H9 (cell line): ENCODE measurements around the gene CDK8. TPM values are rescaled to one million over a fixed set of nuclear protein-coding genes. Genes with fewer than 3 reads are reported as not detected.

Experiments used
- DNase-seq: peaks from one replicate; pipeline ENCODE4 v3.0.0-alpha.2; 2017
- H2AFZ ChIP-seq: one replicate; pipeline ENCODE4 v1.6.1; 2013; ENCODE audit warnings: mild to moderate bottlenecking, low read length, control low read depth, moderate library complexity
- H2AK5ac ChIP-seq: 2 replicates; pipeline ENCODE4 v1.6.1; 2013; ENCODE audit warnings: low read length, control low read depth, mixed read lengths; ENCODE audit not compliant: insufficient read length
- H2BK120ac ChIP-seq: one replicate; pipeline ENCODE4 v1.6.1; 2013; ENCODE audit warnings: low read depth, mild to moderate bottlenecking, low read length, control low read depth, inconsistent platforms; ENCODE audit not compliant: poor library complexity, severe bottlenecking
- H2BK12ac ChIP-seq: 2 replicates; pipeline ENCODE4 v1.6.1; 2013; ENCODE audit warnings: low read length, control low read depth, mixed read lengths, low read depth; ENCODE audit not compliant: insufficient read length
- H2BK15ac ChIP-seq: 2 replicates; pipeline ENCODE4 v1.6.1; 2013; ENCODE audit warnings: low read depth, low read length, control low read depth
- H2BK20ac ChIP-seq: one replicate; pipeline ENCODE4 v1.6.1; 2013; ENCODE audit warnings: low read depth, mild to moderate bottlenecking, low read length, control low read depth, inconsistent platforms; ENCODE audit not compliant: poor library complexity, severe bottlenecking
- H2BK5ac ChIP-seq: 2 replicates; pipeline ENCODE4 v1.6.1; 2013; ENCODE audit warnings: low read length, control low read depth, mixed read lengths; ENCODE audit not compliant: insufficient read length
- H3K14ac ChIP-seq: 2 replicates; pipeline ENCODE4 v1.6.1; 2013; ENCODE audit warnings: low read length, control low read depth; ENCODE audit not compliant: insufficient read depth
- H3K18ac ChIP-seq: 2 replicates; pipeline ENCODE4 v1.6.1; 2013; ENCODE audit warnings: low read depth, mild to moderate bottlenecking, mixed read lengths, low read length, control low read depth; ENCODE audit not compliant: insufficient read length
- H3K23ac ChIP-seq: 2 replicates; pipeline ENCODE4 v1.6.1; 2013; ENCODE audit warnings: low read length, control low read depth, mixed read lengths, low read depth; ENCODE audit not compliant: insufficient read length
- H3K23me2 ChIP-seq: 2 replicates; pipeline ENCODE4 v1.6.1; 2013; ENCODE audit warnings: low read depth, mild to moderate bottlenecking, mixed read lengths, low read length, control low read depth; ENCODE audit not compliant: insufficient read length, poor library complexity, severe bottlenecking
- H3K27ac ChIP-seq: 2 replicates; pipeline ENCODE4 v1.5.1; 2013; ENCODE audit warnings: low read length, control low read depth, mixed read lengths, low read depth; ENCODE audit not compliant: insufficient read length
- H3K27me3 ChIP-seq: 2 replicates; pipeline ENCODE4 v1.6.1; 2013; ENCODE audit warnings: low read length, control low read depth, inconsistent platforms; ENCODE audit not compliant: insufficient read depth
- H3K4ac ChIP-seq: 2 replicates; pipeline ENCODE4 v1.6.1; 2013; ENCODE audit warnings: low read depth, mild to moderate bottlenecking, control low read depth, inconsistent platforms, low read length, moderate library complexity
- H3K4me1 ChIP-seq: 2 replicates; pipeline ENCODE4 v1.6.1; 2013; ENCODE audit warnings: low read length, control low read depth, inconsistent platforms; ENCODE audit not compliant: insufficient read depth
- H3K4me2 ChIP-seq: 2 replicates; pipeline ENCODE4 v1.6.1; 2013; ENCODE audit warnings: low read length, control low read depth, mixed read lengths; ENCODE audit not compliant: insufficient read length, insufficient read depth
- H3K56ac ChIP-seq: 2 replicates; pipeline ENCODE4 v1.6.1; 2013; ENCODE audit warnings: low read depth, mild to moderate bottlenecking, mixed read lengths, low read length, control low read depth; ENCODE audit not compliant: insufficient read length
- H3K79me1 ChIP-seq: 2 replicates; pipeline ENCODE4 v1.6.1; 2013; ENCODE audit warnings: low read depth, mild to moderate bottlenecking, moderate library complexity, low read length, control low read depth, inconsistent platforms; ENCODE audit not compliant: insufficient read depth, poor library complexity, severe bottlenecking
- H3K79me2 ChIP-seq: 2 replicates; pipeline ENCODE4 v1.6.1; 2013; ENCODE audit warnings: low read length, control low read depth, inconsistent platforms; ENCODE audit not compliant: insufficient read depth
- H3K9ac ChIP-seq: 2 replicates; pipeline ENCODE4 v1.6.1; 2013; ENCODE audit warnings: low read length, control low read depth, mixed read lengths; ENCODE audit not compliant: insufficient read length; ENCODE audit errors: extremely low read depth
- H3K9me3 ChIP-seq: one replicate; pipeline ENCODE4 v1.6.1; 2013; ENCODE audit warnings: low read depth, low read length, inconsistent platforms; ENCODE audit not compliant: control insufficient read depth
- H3T11ph ChIP-seq: one replicate; pipeline ENCODE4 v1.6.1; 2013; ENCODE audit warnings: mild to moderate bottlenecking, low read length, control low read depth, inconsistent platforms
- H4K20me1 ChIP-seq: one replicate; pipeline ENCODE4 v1.6.1; 2013; ENCODE audit not compliant: control insufficient read depth, insufficient read length, insufficient read depth
- H4K5ac ChIP-seq: 2 replicates; pipeline ENCODE4 v1.6.1; 2013; ENCODE audit warnings: low read depth, mild to moderate bottlenecking, mixed read lengths, low read length, control low read depth; ENCODE audit not compliant: insufficient read length
- H4K8ac ChIP-seq: replicated peaks from 2 replicates; pipeline ENCODE4 v1.6.1; 2013; ENCODE audit warnings: low read length, control low read depth, mixed read lengths, low read depth; ENCODE audit not compliant: insufficient read length
- H4K91ac ChIP-seq: 2 replicates; pipeline ENCODE4 v1.6.1; 2013; ENCODE audit warnings: low read depth, mild to moderate bottlenecking, moderate library complexity, mixed read lengths, low read length, control low read depth; ENCODE audit not compliant: insufficient read length
- H3K27ac Mint-ChIP-seq, 3 experiments: 2 replicates in 2 of 3; 3 replicates in 1 of 3; pipeline ENCODE4 v1.8.0; 2020 to 2021; ENCODE audit warnings: mixed read lengths in 3 of 3, mild to moderate bottlenecking in 1 of 3, moderate library complexity in 1 of 3
- H3K27me3 Mint-ChIP-seq: 2 replicates; pipeline ENCODE4 v1.8.0; 2021; ENCODE audit warnings: low read depth, mild to moderate bottlenecking, moderate library complexity, mixed read lengths
- H3K36me3 Mint-ChIP-seq, 3 experiments: 2 replicates in 2 of 3; 3 replicates in 1 of 3; pipeline ENCODE4 v1.8.0; 2020 to 2021; ENCODE audit warnings: low read depth in 3 of 3, mixed read lengths in 3 of 3; ENCODE audit not compliant: insufficient read depth in 1 of 3
- H3K4me1 Mint-ChIP-seq, 2 experiments: 2 replicates each; pipeline ENCODE4 v1.8.0; 2020; ENCODE audit warnings: mixed read lengths in 2 of 2
- H3K4me3 Mint-ChIP-seq, 2 experiments: 2 replicates in 1 of 2; 3 replicates in 1 of 2; pipeline ENCODE4 v1.8.0; 2020 to 2021; ENCODE audit warnings: mild to moderate bottlenecking in 2 of 2, mixed read lengths in 2 of 2, moderate library complexity in 1 of 2
- H3K9me3 Mint-ChIP-seq, 2 experiments: 2 replicates in 1 of 2; 3 replicates in 1 of 2; pipeline ENCODE4 v1.8.0; 2020; ENCODE audit warnings: mild to moderate bottlenecking in 2 of 2, mixed read lengths in 2 of 2, moderate library complexity in 1 of 2
- CTCF ChIP-seq: fragments of 200-600 bp; sonication (generic); conservative IDR thresholded peaks from 3 replicates; pipeline ENCODE4 v1.8.0; 2021; ENCODE audit warnings: antibody characterized with exemption, mild to moderate bottlenecking
- WGBS: extraction: QIAGEN DNeasy Blood & Tissue Kit; methylation state at CpG from one replicate; pipeline ENCODE4 v1.1.7; 2013; ENCODE audit warnings: missing lambda C conversion rate, low lambda C conversion rate, mixed read lengths; ENCODE audit not compliant: insufficient read length; ENCODE audit errors: extremely low coverage; 5-methylcytosine and 5-hydroxymethylcytosine counted together
- total RNA-seq: library from RNA; stranded (reverse); gene quantifications from 2 replicates; pipeline ENCODE4 v1.2.1, GENCODE V29; 2021

CDK8 gene
- total RNA-seq, 1 experiment from 2014 or later, result 18.1 TPM

DNA sequence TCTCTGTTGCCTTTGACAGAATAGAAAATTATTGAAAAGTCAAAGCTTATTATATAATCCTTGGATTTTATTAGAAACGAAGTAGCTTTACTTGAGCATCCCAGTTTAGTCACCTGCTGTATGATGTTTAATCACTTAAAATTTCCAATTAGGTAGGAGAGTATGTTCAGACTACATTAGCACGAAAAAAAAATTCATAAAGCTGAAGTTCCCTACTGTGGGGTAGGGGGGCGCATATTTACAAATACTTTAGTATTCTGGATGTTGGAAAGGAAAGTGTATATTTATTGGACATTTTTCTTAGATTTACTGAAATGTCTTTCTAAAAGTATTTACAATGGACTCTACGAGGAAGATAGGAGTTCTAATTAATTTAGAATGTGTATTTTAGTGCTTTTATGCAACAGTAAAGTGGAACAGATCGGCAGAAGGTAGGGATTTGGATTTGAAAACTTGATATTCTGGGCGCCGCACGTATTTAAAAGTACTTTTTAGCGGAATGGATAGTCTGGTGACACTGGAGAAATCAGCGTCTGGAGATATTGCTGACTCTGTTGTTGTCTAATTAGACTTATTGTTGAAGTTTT, 1.9 kb downstream of the CDK8 start:
- peak; percentile 28; the same call in 1 of the 3 replicates for TF ChIP-seq CTCF
- Histone ChIP-seq H3K9me3 (no peaks in the 10 kb centered on the region), H3K4ac (no peak overlapping the region), H2BK5ac (no peak overlapping the region), H3K23ac (no peak overlapping the region), H2BK12ac (no peak overlapping the region), H3K9ac (peak overlapping the region; percentile 41), H2BK20ac (no peak overlapping the region), H3K27ac (no peak overlapping the region), H3K14ac (no peak overlapping the region), H3K18ac (no peak overlapping the region), H3K27me3 (no peaks in the 10 kb centered on the region), H3K4me2 (peak overlapping the region; percentile 98), H2AK5ac (no peak overlapping the region), H2BK120ac (no peak overlapping the region), H2AFZ (no peak overlapping the region), H3K4me1 (no peaks in the 10 kb centered on the region), H4K20me1 (no peaks in the 10 kb centered on the region), H4K91ac (no peak overlapping the region), H3K79me1 (peaks cover 13% of the 10 kb centered on the region), H3K23me2 (peaks cover 6% of the 10 kb centered on the region), H3T11ph (no peak overlapping the region), H3K56ac (no peak overlapping the region), H2BK15ac (no peak overlapping the region), H4K8ac (no peak overlapping the region), H3K79me2 (peaks cover 24% of the 10 kb centered on the region; the same call in 1 of the 2 replicates), H4K5ac (no peak overlapping the region)
- no peaks in the 10 kb centered on the region for H3K9me3 Mint-ChIP-seq
- WGBS, result no CpG with 5 or more reads among the region's 10 CpGs
- H3K27me3 Mint-ChIP-seq, result peaks cover under 1% of the 10 kb centered on the region
- H3K27ac Mint-ChIP-seq, result no peak overlapping the region
- peaks cover 22% of the 10 kb centered on the region in 2 experiments for H3K4me1 Mint-ChIP-seq
- DNase-seq, result no peak
- H3K36me3 Mint-ChIP-seq, result no peaks in the 10 kb centered on the region
- peak overlapping the region; percentile 76 to 91 for H3K4me3 Mint-ChIP-seq
